GM19023 (cell line): ENCODE data around the gene PPP1R3E.
A peak's percentile ranks its signal among the peaks of the same experiment; 100 is the strongest.

Experiments
- ATAC-seq: cut with Tn5 transposase; IDR thresholded peaks from one replicate; pipeline ENCODE4 v1.9.1; 2021; ENCODE audit warnings: mild to moderate bottlenecking, moderate library complexity; ENCODE audit not compliant: unreplicated experiment

The PPP1R3E gene

DNA sequence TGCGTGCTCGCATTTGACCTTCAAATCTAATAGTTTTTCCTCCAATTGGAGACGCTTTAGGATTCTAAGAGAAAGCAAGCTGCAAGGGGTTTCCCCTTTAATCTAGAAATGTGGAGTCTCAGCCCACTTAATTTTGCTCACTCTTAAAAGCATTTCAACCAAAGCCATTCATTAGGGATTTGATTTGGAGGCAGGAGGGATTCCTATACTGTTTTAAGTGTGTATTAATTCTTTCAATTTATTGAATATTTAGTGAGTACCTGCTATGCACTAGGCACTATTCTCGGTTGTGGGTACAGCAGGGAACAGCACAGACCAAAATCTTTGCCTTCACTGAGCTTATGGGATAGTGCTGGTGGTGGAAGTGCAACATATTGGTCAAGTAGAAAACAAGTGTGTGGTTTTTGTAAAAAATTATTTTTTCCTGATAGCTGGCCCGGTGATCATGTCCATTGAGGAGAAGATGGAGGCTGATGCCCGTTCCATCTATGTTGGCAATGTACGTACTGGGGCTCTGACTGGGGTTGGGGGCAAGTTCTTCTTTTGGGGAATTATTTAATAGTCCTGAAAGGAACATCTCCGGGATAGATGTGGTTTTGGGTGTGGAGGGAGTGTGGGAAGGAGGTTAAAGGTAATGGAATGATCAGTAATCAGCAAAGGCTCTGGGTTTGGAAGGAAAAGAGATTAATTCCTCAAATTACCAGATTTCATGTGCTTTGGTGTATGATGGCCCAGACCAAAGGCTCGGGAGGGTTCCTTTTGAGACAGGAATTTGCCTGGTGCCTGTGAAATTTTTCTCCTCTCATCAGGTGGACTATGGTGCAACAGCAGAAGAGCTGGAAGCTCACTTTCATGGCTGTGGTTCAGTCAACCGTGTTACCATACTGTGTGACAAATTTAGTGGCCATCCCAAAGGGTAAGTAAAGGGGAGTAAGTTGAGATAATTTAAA lies 20.2 kb upstream of the PPP1R3E start:
- no peak for ATAC-seq

DNA sequence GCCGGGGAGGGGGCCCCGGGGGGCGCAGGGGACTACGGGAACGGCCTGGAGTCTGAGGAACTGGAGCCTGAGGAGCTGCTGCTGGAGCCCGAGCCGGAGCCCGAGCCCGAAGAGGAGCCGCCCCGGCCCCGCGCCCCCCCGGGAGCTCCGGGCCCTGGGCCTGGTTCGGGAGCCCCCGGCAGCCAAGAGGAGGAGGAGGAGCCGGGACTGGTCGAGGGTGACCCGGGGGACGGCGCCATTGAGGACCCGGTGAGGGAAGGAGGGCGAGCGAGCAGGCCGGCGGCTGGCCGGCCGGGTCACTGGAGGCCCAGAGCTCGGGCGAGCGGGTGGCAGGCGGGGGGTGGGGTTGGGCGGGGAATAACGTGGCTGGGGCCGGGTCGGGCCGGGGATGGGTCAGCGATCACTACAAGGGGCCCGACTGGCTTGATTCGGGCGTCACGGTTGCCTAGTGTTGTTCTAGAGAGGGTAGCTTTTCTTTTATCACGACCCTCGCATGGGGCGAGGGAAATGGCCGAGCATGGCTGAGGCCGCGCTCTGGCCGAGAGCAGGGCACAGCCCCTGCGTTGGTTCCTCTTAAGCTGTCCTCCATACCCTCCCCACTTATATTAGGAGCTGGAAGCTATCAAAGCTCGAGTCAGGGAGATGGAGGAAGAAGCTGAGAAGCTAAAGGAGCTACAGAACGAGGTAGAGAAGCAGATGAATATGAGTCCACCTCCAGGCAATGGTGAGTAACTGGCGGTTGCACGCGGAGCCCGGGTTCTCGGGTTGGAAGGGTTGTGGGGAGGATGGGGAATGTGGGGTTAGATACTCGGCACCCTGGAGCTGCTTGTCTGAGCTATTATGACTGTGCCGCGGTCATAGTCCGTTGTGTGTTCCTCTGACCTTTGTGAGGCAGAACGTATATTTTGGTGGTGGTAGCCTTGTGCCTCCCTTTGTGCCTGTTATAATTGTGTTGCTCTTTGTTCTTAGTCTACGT lies 19.2 kb upstream of the PPP1R3E start:
- peak; percentile 9 for ATAC-seq

DNA sequence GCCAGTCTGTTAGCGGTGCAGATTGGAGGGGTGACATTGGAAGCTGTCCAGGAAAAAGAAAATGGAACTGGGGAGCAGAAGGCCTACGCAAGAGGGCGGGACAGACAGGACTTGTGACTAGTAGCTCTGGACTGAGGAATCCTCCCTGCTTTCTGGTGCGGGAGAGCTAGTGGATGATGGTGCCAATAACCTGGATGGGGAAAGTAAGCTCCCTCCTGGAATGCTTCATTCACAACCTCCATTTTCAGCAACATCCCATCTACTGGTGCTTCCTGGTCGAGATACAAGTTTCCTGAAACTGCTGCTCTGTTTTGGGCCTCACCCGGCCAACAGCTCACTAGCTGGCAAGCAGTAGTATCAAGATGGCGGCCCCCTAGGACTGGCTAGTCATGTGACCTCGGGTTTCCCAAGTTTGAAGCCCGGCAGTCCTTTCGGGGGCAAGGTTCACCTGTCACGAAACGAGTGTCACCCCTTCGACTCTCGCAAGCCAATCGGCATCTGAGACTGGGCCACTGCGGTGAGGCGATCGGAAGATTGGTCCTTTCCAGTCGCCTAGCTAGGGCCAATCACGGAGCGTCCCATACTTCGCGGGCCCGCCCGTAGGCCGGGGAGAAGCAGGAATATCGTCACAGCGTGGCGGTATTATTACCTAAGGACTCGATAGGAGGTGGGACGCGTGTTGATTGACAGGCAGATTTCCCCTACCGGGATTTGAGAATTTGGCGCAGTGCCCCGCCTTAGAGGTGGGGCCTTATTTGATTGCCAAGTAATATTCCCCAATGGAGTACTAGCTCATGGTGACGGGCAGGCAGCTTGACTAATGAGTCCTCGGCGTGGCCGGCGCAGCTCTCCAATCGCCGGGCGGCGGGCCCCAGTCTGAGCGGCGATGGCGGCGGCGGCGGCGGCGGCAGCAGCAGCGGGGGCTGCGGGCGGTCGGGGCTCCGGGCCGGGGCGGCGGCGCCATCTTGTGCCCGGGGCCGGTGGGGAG lies 18.2 kb upstream of the PPP1R3E start, which contains the start of gene PABPN1:
TSS of gene PABPN1 (plus strand) at position 874 of the 988 bp plus-strand sequence. CDS start at position 887, 13 bp downstream.
- ATAC-seq = peak; percentile 92

DNA sequence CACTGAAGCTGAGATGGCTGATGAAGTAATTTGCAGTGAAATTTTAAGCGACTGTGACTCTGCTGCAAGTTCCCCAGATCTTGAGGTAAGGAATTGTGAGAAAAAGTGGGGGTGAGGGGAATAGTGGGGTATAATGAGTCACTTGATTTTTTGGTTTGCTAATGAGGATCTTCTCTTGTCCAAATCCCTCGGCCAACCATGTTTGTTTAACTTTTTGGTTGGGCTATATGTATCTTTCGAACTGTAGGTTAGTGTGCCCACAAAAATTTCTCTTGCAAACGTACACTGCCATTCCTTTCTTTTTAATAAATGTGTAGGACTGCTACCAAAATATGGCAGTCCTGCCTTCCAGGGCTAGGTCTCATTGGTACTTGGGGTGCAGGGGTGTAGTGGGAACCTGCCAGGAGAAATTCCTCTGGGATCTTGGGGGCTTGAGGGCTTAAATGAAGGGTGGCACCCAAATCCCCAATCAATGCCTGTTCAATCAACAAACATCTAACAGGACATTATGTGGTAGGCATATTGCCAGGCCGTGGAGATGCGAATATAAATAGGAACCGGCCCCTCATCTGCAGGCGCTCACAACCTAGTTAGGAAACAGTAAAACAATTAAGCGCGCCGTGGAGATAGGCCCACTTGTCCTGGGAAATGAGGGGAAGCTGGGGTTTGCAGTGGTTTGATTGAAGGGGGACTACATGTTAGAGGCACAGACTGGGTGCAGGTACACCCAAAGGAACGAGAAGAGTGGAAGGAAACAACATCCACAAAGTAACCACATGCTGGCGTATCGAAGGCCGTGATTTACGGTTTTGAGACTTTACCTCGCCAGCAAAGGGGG lies 17.3 kb upstream of the PPP1R3E start:
- no peak for ATAC-seq

DNA sequence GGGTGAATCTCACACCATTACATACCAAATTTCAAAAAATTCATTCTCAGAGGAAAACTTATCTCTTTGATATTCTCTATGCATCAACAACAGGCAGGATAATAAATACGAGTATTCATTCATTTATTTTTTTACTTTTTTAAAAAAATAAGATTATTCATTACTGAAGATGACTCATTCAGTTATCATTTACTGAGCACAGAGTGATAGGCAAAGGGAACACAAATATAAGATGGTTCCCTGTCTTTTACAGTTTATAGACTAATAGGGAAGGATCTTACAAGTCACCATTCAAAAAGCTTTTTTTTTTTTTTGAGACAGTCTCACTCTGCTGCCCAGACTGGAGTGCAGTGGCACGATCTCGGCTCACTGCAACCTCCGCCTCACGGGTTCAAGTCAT lies 13.6 kb upstream of the PPP1R3E start:
- no peak for ATAC-seq

DNA sequence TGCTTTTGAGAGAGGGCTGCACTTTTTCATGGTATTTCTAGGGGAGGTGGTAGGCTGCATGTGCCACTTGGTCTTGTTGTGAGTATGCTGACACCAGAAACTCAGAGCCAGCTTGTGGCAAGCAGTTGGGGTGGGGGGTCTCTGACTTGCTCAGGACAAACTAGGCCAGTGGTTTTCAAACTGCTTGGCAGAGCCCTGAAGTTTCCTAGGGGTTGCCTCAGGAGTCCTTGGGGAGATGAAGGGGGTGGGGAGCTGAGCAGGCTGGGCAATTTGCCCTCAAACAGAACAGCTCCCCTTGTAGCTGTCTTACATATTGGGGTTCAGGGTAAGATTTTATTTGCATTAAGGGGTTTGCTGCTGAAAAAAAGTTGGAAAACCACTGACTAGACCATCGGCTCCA lies 7.9 kb upstream of the PPP1R3E start:
- no peak for ATAC-seq

DNA sequence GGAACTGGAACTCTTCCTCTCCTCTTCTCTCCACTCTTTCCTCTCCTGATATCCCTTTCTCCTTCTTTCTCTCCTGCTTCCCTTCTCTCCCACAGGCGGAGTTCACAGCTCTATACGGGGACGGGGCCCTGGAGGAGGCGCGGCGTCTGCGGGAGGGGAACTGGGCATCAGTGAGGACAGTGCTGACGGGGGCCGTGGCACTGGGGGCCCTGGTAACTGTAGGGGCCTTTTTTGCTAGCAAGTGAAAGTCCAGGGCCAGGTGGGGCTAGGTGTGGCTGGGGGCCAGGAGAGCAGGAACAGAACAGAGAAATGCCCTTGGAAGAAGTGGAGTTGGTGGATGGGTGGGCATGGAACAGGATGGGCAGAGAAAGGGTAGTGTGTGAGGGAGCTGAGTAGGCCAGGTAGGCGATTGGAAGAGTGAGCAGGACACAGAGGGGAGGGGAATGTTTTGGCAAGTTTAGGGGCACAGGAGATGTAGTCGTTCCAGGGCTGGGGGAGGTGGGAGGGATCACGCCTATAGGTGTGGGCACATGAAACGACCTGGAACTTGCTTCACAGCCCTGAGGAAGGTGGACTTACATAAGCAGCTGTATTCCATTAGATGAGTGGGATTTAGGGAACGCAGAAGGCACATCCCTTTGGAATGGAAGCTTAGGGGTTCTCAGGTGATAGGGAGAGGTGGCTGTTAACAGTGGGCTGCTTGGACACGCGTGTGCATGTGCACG lies 6.2 kb upstream of the PPP1R3E start:
- ATAC-seq = no peak

DNA sequence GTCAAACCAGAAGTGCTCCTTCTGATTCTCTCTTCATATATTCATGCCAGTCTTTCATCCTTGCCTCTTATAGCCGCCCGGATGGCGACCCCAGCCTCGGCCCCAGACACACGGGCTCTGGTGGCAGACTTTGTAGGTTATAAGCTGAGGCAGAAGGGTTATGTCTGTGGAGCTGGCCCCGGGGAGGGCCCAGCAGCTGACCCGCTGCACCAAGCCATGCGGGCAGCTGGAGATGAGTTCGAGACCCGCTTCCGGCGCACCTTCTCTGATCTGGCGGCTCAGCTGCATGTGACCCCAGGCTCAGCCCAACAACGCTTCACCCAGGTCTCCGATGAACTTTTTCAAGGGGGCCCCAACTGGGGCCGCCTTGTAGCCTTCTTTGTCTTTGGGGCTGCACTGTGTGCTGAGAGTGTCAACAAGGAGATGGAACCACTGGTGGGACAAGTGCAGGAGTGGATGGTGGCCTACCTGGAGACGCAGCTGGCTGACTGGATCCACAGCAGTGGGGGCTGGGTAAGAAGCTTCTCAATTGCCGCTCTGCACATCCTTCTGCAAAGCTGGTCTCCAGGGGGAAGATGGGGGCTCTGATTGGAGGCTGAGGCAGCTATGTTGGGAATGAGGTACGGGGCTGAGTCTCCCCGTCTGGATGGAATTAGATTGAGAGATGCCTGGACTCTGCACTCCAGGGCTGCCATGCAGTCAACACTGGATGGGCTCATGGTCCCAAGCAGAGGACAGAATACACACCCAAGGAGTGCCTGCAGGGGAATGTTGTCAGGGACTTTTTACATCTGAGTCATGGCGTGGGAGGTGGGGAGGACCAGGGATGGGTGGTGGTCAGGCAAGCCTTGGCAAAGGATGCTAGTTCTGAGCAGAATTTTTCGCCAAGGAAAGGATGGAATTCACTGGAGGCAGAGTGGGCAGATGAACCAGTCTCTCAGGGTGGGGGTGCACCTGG lies 5.3 kb upstream of the PPP1R3E start:
- ATAC-seq = no peak

DNA sequence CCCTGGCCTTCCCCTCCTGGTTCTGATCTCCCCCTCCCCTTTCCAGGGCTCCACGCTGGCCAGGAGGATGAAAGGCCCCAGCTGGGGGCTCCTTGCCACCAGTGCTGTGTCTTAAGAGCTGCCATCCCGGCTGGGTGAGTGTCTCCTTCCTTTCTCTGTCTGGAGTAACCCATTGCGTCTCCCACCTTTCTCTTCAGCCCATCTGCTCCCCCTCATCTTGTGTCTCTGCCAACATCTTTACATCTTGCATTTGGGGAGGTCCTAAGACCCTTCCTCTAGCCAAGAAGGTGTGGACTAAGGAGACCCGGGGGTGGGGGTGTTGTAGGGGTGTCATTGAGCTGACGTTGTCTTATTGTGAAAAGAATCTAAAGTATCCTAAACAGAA lies 4.5 kb upstream of the PPP1R3E start:
- no peak for ATAC-seq

DNA sequence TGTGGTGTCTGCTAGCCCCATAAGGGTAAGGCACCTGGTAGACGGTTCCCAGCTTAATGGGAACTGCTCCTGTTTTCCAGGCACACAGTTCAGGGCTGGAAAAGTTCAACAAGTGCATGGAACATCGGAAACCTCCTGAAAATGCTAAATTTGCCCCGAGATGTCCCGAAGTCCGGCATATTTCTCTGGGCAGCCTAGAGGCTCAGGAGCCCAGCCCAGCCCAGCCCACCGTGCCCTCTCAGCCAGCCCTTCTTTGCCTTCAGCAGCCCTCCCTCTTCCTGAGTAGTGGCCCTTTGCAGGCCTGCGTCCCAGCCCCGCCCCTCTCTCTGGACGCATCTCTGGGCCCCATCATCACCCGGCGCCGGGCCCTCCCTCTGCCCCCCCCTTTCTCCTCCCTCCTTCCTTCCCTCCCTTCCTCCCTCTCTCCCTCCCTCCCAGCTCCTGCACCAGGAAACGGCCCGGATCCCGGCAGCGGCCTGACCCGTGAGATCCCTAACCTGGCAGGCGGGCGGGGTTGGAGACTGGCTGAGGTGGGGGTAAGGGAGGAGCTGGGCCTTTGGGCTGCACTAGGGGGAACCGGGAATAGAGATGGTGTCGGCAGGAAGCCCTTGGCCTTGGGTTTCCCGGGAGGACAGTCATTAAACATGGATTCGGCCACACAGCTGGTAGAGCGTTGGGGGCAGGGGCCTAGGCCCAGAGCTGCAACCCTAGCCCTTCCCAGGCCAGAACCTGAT lies 3.9 kb upstream of the PPP1R3E start, which contains the start of gene BCL2L2:
TSS of gene BCL2L2 (plus strand) at position 422 of the 734 bp plus-strand sequence. CDS start 935 bp downstream, outside the sequence.
- no peak for ATAC-seq

DNA sequence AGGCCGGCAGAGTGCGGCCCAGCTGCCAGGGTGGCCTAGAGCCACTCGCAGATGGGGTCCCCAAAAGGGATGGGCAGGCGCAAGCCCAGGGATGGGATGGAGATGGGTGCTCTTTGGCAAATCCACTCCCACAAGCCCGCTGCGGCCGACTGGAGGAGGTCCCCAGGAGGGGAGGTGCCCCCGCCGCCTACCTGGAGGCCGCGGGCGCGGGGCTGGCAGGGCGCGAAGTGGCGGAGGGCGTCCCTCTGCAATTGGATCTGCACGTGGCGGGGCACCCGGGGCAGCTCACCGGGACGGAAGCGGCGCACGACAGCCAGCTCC lies 730 bp downstream of the PPP1R3E start:
- peak; percentile 11 for ATAC-seq

DNA sequence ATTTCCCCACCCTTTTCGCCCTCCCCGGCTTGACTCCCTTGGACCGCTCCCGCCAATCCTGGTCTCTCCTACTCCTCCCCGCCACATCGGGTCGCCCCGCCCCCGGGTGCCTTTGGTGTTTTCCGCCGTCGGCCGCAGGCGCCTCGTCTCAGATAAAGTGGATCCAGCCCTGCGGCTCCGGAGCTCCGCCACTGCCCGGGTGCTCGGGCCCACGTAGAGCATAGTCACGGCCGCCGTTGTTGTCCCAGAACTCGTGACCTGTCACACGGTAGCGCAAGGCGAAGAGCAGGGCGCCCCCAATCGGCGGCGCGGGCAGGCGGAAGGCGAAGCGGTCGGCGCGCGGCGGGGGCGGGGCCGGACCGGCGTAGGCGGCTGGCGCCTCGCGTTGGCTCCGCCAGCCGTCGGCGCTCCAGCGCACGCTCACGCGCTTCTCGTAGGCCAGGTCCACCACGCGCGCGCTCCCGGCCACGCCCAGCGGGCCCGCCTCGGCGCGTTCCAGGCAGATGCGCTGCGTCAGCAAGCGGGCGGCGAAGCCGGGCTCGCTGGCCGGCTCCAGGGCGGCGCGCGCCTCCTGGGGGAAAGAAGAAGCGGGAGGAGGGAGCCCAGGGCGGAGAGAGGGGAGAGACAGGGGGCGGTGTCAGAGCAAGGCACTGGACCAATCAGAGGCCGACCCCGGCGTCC lies 1.2 kb downstream of the PPP1R3E start:
- ATAC-seq = peak; percentile 80

DNA sequence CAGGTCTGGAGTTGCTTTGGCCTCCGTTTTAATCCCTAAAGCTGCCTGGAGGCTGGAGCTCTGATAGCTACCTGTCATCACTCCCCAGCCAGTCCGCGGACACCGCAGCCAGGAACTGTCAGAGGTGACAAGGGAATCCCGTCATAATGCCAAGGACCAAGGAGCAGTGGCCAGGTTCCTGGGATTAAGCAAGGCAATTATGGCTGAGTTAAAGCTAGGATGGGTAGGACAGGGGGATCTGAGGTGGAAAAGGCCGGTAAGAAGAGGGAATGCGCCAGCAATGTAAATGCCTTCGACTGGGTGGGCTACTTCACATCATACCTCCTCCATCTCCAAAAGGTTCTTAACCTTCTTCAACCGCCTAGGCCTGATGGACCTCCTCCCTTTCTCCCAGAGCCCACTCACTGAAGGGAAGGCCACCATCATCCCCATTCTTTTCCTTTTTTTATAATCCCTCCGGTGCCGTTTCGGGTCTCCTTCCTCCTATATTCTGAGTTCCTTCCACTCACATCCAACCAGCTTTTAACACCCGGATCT lies 1.9 kb downstream of the PPP1R3E start:
- no peak for ATAC-seq

DNA sequence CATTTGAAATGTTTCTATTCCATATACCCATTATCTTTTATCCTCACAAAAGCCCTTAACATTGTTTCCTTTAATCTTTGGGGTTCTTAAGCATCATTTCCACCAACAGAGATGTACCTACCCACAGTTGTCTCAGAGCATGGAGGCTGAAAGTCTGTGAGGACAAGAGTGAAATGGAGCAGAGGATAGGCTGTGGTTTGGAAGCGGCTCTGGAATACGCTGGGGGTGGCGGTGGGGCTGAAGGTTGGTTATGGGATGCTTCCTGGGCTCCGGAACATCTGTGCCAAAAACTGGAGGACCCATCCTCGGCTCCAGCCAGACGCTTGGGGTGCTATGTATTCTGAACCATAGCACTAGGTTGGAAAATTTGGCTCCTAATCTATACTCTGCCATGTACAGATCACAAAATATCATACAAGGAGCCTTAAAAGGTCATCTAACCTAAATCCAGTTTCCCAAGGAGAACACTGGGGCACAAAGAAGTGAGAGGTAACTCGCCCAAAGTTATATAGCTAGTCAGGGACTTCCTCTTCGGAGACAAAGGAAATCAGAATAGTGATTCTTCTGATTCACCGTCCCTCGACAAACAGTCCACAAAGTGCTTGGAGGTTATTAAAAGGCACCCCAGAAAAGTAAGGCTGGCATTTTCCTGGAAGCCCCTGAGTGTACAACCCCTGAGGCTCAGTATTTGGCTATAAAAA lies 2.5 kb downstream of the PPP1R3E start:
- ATAC-seq = no peak

DNA sequence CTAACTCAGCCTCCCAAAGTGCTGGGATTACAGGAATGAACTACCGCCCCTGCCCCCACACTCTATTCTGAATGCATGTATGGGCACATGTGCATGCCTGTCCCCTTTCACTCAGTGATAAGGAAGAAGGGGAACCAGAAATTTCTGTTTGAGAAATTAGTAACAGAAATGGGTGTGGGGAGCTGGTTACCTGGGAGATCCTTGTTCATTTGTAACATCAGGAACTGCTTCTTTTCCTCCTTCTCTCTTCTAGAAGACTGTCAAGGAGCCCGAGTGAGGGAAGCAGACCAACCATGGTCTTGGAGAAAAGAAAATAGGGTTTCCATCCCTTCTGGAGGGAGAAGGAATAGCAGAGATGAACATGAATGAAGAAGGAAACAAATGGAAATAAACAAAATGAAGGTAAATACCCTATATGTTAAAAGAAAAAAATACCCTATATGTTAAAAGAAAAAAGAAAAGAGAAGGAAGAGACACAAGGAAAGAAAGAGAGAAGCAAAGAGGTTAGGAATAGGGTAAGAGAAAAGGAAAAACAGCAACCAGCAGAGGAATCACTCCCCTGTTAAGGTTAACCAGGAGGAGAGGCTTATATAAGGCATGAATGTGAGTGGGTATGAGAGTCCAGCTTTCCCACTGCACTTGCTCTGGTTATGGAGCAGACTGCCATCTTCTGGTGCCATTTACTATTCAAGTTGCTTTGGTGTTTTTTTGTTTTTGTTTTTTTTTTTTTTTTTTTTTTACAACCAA lies 3.3 kb downstream of the PPP1R3E start:
- no peak for ATAC-seq
